GM18861 (cell line): Measurements from ENCODE around the gene GAGE2A.
"Not testable (repeated sequence)": the region's sequence is repeated elsewhere in the genome, so short reads cannot be mapped to it uniquely, and the experiment has no call there.

Experiments used
- ATAC-seq: cut with Tn5 transposase; IDR thresholded peaks from one replicate; pipeline ENCODE4 v1.9.1; 2021; ENCODE audit not compliant: unreplicated experiment

Gene GAGE2A, protein sequence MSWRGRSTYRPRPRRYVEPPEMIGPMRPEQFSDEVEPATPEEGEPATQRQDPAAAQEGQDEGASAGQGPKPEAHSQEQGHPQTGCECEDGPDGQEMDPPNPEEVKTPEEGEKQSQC

GRCh38 chrX:49589196-49589595 lies at the start of gene GAGE2A:
Gene GAGE2A (plus strand): TSS chrX:49589496. CDS start chrX:49590651, 1,155 bp downstream.
- not testable (repeated sequence) for ATAC-seq

DNA sequence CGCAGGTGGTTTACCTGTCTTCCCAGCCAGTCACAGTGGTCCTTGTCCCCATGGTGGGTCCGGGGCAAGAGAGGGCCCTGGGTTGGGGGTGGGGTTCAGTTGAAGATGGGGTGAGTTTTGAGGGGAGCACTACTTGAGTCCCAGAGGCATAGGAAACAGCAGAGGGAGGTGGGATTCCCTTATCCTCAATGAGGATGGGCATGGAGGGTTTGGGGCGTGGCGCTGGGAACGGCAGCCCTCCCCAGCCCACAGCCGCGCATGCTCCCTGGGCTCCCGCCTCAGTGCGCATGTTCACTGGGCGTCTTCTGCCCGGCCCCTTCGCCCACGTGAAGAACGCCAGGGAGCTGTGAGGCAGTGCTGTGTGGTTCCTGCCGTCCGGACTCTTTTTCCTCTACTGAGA lies 47.9 kb upstream of the GAGE2A start, which contains the start of gene GAGE12D:
TSS of gene GAGE12D (plus strand) at position 301 of the 400 bp plus-strand sequence. CDS start 1,155 bp downstream, outside the sequence.
- ATAC-seq: not testable (repeated sequence)

DNA sequence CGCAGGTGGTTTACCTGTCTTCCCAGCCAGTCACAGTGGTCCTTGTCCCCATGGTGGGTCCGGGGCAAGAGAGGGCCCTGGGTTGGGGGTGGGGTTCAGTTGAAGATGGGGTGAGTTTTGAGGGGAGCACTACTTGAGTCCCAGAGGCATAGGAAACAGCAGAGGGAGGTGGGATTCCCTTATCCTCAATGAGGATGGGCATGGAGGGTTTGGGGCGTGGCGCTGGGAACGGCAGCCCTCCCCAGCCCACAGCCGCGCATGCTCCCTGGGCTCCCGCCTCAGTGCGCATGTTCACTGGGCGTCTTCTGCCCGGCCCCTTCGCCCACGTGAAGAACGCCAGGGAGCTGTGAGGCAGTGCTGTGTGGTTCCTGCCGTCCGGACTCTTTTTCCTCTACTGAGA lies 38.3 kb upstream of the GAGE2A start, which contains the start of gene GAGE12E:
TSS of gene GAGE12E (plus strand) at position 301 of the 400 bp plus-strand sequence. CDS start 1,155 bp downstream, outside the sequence.
- not testable (repeated sequence) for ATAC-seq

GRCh38 chrX:49560542-49560941 lies 28.8 kb upstream of the GAGE2A start, which contains the start of gene GAGE12F:
Gene GAGE12F (plus strand): TSS chrX:49560842. CDS start chrX:49561997, 1,155 bp downstream.
- ATAC-seq: not testable (repeated sequence)

DNA sequence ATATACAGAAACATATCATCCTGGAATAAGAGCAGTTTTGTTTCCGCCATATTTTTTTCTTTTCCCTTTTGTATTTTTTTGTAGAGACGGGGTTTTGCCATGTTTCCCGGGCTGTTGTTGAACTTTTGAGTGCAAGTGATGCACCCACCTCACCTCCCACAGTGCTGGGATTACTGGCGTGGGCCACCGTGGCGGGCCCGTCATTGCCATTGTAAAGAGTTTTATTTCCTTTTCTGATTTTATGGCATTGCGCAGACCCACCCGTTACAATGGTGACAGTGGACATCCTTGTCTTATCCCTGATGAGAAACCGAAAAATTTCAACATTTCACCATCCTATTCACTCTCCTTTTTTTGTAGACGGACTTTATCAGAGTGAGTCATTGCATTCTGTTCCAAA lies 20.6 kb upstream of the GAGE2A start:
- not testable (repeated sequence) for ATAC-seq

DNA sequence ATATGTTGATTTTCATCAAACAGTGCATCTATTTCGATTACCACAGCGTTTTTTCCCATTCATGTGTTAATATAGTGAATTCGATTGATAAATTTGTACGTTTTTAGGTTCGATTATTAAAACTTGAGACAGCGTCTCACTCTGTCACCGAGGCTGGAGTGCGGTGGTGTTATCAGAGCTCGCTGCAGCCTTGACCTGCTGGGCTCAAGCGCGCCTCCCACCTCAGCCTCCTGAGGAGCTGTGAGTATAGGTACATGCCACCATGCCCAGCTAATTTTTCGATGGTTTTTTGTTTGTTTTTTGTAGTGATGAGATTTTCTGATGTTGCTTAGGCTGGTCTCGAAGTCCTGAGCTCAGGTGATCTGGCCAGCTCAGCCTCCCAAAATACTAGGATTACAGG lies 20.1 kb upstream of the GAGE2A start:
- ATAC-seq: not testable (repeated sequence)

DNA sequence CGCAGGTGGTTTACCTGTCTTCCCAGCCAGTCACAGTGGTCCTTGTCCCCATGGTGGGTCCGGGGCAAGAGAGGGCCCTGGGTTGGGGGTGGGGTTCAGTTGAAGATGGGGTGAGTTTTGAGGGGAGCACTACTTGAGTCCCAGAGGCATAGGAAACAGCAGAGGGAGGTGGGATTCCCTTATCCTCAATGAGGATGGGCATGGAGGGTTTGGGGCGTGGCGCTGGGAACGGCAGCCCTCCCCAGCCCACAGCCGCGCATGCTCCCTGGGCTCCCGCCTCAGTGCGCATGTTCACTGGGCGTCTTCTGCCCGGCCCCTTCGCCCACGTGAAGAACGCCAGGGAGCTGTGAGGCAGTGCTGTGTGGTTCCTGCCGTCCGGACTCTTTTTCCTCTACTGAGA lies 19.2 kb upstream of the GAGE2A start, which contains the start of gene GAGE12G:
TSS of gene GAGE12G (plus strand) at position 301 of the 400 bp plus-strand sequence. CDS start 1,155 bp downstream, outside the sequence.
- ATAC-seq: not testable (repeated sequence)

GRCh38 chrX:49579649-49580048 lies 9.6 kb upstream of the GAGE2A start, which contains the start of gene GAGE12H:
Gene GAGE12H (plus strand): TSS chrX:49579949. CDS start chrX:49581104, 1,155 bp downstream.
- not testable (repeated sequence) for ATAC-seq

- ATAC-seq: not testable (repeated sequence)
Observed at GRCh38 chrX:49589769-49590478, 628 bp downstream of the GAGE2A start.

DNA sequence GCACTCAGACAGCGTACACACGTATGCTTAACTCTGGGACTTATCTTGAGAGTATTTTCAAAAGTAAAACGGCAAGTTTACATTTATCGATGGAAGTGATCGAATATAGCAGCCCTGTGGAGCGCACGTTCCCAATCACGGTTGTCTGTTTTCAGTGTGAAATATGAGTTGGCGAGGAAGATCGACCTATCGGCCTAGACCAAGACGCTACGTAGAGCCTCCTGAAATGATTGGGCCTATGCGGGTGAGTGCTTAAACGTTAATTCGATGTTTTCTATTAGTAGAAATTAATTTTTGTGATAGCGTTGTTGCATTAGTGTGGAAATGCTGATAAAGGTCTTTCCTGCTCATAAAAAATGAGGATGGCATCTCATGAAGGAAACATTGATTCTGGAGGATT lies 1.2 kb downstream of the GAGE2A start:
- ATAC-seq: not testable (repeated sequence)

GRCh38 chrX:49598720-49599119 lies 9.4 kb downstream of the GAGE2A start, which contains the start of gene GAGE1:
Gene GAGE1 (plus strand): TSS chrX:49599020. CDS start chrX:49600175, 1,155 bp downstream.
- ATAC-seq: not testable (repeated sequence)

DNA sequence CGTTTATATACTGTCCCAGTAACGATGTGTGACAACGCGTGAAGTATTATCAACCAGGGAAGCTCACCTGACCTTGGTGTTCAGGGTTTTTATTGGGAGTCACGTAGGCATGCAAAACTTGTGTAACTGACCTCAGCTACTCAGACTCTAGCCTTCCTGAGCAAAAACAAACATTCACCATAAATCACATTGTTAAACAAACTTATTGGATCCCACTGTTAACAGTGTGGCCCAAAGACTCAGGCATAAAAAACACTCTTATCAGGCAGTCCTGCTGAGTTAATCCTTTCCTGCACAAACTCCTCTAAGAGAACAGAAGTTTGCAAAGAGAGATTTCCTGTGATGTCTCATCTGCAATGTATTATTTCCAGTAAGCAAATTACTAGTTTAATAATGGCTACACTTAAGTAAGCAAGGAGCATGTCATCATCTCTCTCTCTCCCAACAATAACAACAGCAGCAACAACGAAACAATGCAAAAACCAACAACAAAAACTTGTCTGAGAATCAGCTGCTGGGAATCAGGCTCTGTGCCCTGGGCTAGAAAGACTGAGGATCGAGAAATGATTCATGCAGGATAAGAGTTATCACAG lies 21.5 kb downstream of the GAGE2A start:
- no peak for ATAC-seq

- no peak for ATAC-seq
Observed at GRCh38 chrX:49618574-49618973, 29.3 kb downstream of the GAGE2A start.

GRCh38 chrX:49627086-49627777 lies 37.9 kb downstream of the GAGE2A start:
- no peak for ATAC-seq

DNA sequence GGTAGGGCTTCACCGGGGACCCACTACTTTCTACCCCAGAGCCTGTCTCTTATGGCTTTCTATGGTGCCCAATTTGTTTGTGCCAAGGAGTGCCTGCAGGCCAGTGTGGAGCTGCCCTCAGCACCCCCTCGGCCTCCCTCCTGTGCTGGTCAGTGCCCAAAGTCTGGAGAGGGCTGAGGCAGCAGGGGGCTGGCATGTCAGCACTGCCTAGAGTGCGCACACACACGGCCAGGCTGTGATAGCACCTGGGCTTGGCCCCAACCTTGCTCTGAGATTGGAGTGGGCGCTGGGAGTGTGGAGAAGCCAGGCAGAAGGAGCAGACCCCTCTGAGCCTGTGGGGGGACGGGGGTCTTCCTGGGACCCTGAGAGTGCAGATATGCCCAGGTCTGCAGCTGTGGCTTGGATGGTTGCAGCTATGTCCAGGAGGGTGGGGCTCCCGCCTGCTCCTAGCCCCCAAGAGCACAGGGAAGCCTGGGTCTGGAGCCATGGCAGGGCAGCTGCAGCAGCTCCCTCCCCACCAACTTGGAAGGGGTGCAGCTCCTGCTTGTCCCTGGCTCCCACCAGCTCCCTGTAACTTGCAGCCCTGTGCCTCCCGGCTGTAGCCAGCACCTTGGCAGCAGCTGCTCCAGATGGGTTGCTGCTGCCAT lies 55.8 kb downstream of the GAGE2A start:
- ATAC-seq: no peak
